Measurements from ENCODE around the gene ZNF555.

GRCh38 chr19:2883686-2884439 lies 42.6 kb downstream of the ZNF555 start:
- no peak for TF ChIP-seq POLR2A (IDR thresholded peaks at IDR 0.05)
- TF ChIP-seq, protein P1, sequence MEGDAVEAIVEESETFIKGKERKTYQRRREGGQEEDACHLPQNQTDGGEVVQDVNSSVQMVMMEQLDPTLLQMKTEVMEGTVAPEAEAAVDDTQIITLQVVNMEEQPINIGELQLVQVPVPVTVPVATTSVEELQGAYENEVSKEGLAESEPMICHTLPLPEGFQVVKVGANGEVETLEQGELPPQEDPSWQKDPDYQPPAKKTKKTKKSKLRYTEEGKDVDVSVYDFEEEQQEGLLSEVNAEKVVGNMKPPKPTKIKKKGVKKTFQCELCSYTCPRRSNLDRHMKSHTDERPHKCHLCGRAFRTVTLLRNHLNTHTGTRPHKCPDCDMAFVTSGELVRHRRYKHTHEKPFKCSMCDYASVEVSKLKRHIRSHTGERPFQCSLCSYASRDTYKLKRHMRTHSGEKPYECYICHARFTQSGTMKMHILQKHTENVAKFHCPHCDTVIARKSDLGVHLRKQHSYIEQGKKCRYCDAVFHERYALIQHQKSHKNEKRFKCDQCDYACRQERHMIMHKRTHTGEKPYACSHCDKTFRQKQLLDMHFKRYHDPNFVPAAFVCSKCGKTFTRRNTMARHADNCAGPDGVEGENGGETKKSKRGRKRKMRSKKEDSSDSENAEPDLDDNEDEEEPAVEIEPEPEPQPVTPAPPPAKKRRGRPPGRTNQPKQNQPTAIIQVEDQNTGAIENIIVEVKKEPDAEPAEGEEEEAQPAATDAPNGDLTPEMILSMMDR (IDR thresholded peaks at IDR 0.05 in 4 of 5, conservative IDR thresholded peaks at IDR 0.05 in 1 of 5) = no peak
